ENCODE data around the gene CHSY1.

CHSY1 gene

DNA sequence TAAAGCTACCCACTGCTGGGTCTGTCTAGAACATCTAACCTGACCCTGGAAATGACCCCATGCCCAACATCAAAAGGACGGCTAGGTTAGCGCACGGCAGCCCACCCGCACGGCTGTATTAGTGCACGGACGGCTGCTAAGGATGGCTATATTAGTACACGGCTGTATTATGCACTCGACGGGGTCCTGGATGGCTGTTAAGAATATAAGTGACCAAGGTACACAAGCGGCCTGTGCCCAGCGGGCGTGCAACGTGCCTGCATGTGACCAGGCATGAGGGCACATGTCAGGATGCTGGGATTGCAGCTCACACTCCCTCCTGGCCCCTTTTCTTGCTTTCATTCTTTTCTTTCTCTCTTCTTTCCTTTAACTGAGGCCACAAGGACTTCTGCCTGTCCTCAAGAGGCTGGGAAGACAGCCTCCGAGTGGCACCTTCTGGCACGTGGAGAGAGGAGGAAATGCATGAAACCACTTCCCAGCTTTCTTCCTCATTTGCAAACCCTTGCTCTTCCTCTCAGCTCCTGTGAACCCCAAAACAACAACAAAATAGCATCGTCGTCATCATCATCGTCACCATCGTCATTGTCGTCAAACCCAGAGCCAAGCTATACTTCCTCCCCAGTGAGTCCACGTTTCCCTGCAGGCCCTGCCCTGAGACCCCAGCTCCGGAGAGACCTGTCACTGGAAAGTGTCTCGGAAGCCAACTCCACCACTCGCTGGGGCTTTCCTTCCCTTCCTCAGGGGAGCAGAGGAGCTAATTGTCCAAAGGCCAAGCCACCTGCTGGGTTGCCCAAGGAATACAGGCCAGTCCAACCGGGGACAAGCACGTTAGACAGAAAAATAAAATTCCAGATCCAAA is 101.8 kb downstream of the CHSY1 start:
- CTCF ChIA-PET: interaction anchor here (0.8 to 1.3 kb wide), 2 partner anchors 8 to 11 kb away, joined by 3 read pairs; no protein-coding TSS in a partner anchor

DNA sequence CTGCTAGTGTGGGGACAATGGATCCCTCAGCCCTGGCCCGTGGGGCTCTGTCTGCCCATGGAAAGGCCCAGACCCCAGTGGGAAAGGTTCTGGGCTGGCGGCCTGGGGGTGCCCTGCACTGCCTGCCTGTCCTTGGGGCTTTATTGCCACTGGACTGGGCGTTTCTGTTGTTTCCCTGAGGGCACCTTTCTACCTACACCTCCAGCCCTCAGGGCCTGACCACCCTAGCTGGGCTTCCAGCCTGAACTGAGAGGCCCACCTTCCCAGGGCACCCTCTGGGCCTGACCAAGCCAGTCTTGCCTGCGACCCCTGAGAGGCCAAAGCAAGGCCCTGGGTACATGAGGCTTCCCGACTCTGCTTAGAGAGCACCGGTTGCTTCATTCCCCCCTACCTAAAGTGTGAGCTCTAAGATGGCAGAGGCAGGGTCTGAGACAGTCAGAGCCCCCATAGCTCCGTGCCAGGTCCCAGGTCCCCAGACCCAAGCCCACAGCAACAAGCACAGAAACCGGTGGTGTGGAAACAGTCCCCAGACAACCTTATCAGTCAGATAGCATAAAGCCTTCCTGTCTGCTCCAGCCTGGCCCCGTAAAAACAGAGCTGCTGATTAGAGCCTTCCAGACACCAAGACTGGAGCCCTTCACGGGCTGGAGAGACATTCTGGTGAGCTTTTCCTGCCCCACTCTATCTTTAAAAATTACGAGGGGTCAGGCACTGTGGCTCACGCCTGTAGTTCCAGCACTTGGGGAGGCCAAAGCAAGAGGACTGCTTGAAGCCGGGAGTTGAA is 102.8 kb downstream of the CHSY1 start:
- ChIA-PET CTCF (interaction anchor here (0.8 to 1.3 kb wide), 2 partner anchors 9 to 12 kb away, joined by 3 read pairs; no protein-coding TSS in a partner anchor), POLR2A (no interaction called here)
- no peak overlapping the region for H3K4me3 ChIP-seq (ENCODE audit: low read depth, low read length)
- DNase-seq (ENCODE audit: low read depth, low spot score): no peak
- TF ChIP-seq, protein P1, sequence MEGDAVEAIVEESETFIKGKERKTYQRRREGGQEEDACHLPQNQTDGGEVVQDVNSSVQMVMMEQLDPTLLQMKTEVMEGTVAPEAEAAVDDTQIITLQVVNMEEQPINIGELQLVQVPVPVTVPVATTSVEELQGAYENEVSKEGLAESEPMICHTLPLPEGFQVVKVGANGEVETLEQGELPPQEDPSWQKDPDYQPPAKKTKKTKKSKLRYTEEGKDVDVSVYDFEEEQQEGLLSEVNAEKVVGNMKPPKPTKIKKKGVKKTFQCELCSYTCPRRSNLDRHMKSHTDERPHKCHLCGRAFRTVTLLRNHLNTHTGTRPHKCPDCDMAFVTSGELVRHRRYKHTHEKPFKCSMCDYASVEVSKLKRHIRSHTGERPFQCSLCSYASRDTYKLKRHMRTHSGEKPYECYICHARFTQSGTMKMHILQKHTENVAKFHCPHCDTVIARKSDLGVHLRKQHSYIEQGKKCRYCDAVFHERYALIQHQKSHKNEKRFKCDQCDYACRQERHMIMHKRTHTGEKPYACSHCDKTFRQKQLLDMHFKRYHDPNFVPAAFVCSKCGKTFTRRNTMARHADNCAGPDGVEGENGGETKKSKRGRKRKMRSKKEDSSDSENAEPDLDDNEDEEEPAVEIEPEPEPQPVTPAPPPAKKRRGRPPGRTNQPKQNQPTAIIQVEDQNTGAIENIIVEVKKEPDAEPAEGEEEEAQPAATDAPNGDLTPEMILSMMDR (IDR thresholded peaks at IDR 0.05; ENCODE audit: insufficient read depth, low read length, missing control alignments): no peak

More for the DNA sequence above, 101.8 kb downstream of the CHSY1 start:
- H3K4me3 ChIP-seq (ENCODE audit: low read depth, low read length): no peak overlapping the region
- TF ChIP-seq, protein P1 (IDR thresholded peaks at IDR 0.05; ENCODE audit: insufficient read depth, low read length, missing control alignments): no peak
- no peak for DNase-seq (ENCODE audit: low read depth, low spot score)
- POLR2A ChIA-PET: interaction anchor here (1.1 kb wide), 1 partner anchor 11 kb away, joined by 4 read pairs; no protein-coding TSS in a partner anchor

DNA sequence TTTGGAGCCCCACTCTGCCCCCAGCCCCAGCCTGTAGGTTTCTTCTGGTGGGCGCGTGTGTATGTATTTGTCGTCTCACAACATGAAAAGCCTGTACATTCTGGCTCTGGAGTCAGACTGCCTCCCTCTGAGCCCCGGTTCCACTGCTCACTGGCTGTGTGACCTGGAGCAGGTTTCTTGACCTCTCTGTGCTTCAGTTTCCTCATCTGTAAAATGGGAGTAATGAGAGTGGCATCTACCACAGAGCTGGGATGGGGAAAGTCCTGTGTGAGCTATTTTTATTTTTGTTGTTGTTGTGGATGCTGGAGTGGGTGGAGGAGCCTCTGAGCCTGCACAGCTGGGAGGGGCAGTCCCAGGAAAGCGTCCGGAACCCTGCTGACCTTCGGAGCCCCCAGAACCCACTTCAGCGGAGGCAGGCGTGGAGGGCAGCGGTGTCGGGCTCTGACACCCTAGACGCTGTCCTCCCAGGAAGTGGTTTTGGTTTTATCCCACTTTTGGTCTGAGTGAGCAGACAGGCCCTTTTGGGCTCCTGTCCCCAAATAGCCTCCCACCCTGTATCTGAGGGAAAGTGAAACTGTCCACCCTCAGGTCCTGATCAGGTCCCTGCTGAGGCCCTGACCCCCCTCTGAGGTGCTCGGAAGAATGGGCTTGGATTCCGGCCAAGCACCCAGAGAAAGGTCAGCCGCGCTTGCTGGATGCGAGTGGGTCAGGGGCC is 103.5 kb downstream of the CHSY1 start:
- POLR2A ChIA-PET: no interaction called here
- no peak overlapping the region for H3K4me3 ChIP-seq (ENCODE audit: low read depth, low read length)
- TF ChIP-seq, protein P1 (IDR thresholded peaks at IDR 0.05; ENCODE audit: insufficient read depth, low read length, missing control alignments): no peak
- CTCF ChIA-PET: no interaction called here
- no peak for DNase-seq (ENCODE audit: low read depth, low spot score)

DNA sequence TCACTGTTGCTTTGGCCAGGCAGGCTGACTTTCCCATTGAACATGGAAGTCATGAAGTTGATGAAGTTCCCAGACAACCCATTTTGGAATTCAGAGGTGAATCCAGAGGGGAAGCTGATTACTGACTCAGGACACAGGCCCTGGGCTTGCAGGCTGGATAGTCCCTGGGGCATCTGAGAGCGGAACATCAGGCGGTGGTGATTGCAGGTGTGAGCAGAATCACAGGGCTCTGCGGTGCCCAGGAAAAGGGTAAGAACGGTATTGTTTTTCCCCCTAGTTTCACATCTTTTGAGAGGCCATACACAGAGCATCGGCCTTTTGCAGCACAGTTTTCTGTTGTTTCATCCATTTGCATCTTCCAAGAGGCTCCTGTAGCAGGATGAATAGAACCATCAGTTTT is 104.7 kb downstream of the CHSY1 start:
- DNase-seq (ENCODE audit: low read depth, low spot score): no peak
- TF ChIP-seq, protein P1 (IDR thresholded peaks at IDR 0.05; ENCODE audit: insufficient read depth, low read length, missing control alignments): no peak
- no peak overlapping the region for H3K4me3 ChIP-seq (ENCODE audit: low read depth, low read length)
- CTCF ChIA-PET: no interaction called here
- POLR2A ChIA-PET: no interaction called here

DNA sequence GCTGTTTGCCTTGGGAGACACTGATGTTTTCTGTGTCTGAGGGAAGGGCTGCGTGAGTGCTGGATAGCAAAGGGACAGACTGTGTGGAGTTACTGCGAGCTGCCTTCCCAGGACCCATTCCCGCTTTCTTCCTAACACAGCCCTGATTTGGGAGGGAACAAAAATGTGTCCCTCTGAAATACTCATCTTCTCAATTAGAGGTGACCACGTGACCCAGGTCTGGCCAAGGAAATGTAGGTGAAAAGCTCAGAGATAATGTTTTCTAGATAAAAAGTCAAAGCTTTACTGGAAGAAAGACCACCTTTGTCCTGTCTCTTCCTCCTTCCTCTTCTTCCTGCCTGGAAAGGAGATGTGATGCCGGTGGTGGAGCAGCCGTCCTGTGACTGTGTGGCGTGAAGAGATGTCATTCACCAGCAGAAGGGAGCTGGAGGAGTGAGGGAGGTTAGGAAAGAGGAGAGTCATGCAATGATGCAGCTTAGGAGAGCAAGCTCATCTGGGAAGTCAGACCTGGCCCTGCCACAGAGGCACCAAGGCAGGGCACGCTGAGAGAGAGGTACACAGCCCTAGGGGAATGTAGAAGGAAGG is 105.6 kb downstream of the CHSY1 start:
- no peak for DNase-seq (ENCODE audit: low read depth, low spot score)
- H3K4me3 ChIP-seq (ENCODE audit: low read depth, low read length): no peak overlapping the region
- ChIA-PET POLR2A (no interaction called here), CTCF (interaction anchor here (0.8 to 1.3 kb wide), 2 partner anchors 9 to 21 kb away, joined by 3 to 4 read pairs; no protein-coding TSS in a partner anchor)
- TF ChIP-seq, protein P1 (IDR thresholded peaks at IDR 0.05; ENCODE audit: insufficient read depth, low read length, missing control alignments): no peak
